NCI-H1436 treated with DMSO at 0.1 percent for 48 hours (cell line): Measurements from ENCODE around the gene DNAJB8.
A peak's percentile ranks its signal among the peaks of the same experiment; 100 is the strongest.

Source experiments
- DNase-seq: peaks from one replicate; lab custom pipeline; 2025; lab: John Stamatoyannopoulos, UW

The DNAJB8 gene

DNA sequence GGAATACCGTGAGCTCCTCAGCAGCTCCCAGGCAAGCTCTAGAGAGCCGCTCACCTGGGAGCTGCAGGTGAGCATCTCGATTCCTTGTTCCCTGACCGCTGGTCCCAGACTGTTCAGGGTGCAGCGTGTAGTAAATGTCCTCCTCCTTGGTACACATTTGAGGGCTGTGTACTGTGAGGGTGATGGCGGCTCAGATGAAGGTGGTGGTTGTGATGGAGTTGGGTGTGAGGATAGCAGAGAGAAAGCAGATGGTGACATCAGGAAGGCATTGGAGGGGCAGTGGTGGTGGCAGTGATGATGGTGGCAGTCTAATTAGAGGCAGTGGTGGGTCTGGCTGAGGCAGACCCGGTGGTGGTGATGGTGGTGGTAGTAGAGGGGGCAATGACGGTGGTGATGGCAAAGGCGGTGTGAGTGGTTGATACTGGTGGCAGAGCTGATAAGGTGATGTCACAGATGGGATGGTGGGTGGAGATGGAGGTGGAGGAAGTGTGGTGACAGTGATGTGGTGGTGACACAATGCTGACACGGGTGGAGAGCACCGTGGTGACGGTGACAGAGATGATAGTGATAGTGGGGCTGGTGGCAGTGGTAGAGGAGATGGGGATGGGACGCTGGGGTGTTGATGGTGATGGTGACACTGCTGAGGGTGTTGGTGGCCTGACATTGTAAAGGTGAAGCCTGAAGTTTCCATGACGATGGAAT, at the start of gene DNAJB8:
DNAJB8 (minus strand) TSS at position 51 of the 702 bp plus-strand sequence. CDS start 3,645 bp downstream, outside the sequence.
- DNase-seq = no peak

DNA sequence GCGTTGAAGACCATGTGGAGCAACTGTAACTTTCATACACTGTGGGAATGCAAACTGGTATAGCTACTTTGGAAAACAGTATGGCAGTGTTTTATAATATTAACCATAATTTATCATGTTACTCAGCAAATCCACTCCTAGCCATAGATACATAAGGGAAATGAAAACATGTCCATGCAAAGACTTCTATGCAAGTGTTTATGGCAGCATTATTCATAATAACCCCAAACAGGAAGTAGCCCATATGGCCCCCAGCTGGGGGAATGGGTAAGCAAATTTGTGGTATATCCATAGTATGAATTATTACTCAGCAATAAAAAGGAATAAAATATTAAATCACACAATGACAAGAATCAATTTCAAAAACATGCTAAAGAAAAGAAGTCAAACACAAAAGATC, 49.3 kb upstream of the DNAJB8 start:
- DNase-seq = no peak

DNA sequence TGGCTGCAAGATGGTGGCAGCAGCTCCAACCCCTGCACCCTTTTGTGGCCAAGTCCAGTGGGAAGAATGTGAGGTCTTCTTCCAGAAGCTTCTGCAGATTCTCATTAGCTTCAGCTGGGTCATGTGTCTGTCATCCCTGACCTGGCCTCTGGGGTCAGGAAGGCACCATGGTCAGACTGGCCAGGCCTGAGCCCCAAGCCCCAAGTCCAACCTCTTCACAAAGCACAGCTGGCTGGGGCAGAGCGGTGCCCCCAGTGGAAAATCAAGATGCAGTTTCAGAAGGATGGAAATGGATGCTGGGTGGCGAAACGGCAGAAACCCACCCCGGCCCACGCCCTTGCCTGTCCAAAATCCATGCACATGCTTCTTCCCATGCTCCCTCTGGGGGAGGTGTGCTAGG, 42.2 kb upstream of the DNAJB8 start:
- DNase-seq = no peak

DNA sequence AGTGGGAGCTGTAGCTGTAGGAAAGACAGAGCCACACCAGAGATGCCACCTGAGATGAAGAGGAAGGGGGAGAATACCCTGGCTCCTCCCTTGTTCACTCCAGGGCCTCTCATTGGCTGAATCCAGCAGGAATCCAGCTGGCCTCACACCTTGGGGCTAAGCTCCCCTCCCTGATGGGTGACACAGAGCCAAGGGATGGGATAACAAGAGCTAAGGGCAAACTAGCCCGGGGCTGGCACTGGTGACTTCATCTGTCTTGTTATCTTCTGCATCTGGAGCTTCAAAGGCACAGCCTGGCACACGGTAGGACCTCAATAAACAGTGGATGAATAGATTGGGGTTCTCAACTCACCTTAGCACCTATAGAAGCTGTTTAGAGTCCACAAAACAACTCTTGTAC, 40.1 kb upstream of the DNAJB8 start:
- no peak for DNase-seq

DNA sequence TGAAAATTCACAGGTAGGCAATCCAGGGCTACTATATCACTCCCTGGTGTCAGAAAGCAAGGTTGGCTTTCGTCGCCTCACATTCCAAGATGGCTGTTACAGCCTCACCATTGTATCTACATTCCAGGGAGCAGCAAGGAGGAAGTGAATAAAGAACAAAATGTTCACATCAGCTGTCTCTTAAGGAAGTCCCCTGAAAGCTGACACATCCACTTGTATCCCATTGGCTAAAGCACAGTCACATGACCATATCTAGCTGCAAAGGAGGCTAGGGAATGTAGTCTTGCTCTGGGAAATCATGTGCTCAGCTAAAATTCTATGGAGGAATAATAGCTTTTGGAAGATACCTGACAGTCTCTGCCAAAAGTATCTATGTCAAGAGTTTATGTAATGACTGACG, 39.1 kb upstream of the DNAJB8 start:
- no peak for DNase-seq

DNA sequence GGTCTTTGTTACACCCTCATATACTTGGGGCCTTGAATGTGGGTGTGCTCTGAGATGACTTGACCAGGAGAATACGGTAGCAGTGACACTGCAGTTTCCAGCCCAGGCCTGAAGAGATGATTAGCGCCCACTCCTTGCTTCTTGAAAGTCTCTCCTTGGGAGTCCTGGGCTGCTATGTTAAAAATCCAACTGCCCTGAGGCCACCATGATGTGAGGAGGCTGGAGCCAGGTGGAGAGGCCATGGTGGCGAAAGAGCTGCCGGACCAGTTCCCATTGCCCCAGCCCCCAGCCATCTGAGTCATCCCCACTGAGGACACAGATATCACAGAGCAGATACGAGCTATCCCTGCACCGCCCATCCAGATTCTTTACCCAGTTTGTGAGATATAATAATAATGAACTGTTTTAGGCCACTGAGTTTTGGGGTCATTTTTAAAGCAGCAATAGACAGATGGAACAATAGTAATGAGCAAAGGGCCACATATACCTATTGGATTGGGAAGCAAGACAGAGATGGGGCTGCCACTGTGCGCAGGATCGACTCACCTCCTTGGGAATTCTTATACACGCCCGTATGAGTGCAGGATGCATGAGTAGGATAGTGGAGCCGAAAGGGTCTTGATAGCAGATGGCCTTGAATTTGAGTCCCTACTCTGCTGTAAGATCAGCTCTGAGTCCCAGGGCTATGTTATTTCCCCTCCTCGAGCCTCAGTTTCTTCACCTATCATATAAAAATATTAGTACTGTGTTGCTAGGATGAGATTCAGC, 38.5 kb upstream of the DNAJB8 start:
- no peak for DNase-seq

DNA sequence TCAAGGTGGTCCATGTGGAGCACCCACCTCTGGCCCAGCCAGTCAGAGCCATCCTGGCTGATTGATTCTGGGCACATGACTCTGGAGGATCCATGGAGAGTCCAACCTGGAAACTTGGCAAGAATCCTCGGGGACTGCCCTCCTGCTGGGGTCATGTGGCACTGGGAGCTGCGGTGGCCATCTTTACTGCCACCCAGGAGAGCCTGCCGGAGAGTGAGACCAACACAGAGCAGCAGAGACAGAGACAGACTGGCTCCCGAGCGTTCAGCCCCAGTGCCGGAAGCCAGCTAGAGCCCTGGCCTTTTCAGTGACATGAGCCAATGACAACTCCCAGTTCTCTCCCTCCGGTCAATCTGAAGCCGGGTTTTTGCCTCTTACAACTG, 37.8 kb upstream of the DNAJB8 start:
- DNase-seq = no peak

DNA sequence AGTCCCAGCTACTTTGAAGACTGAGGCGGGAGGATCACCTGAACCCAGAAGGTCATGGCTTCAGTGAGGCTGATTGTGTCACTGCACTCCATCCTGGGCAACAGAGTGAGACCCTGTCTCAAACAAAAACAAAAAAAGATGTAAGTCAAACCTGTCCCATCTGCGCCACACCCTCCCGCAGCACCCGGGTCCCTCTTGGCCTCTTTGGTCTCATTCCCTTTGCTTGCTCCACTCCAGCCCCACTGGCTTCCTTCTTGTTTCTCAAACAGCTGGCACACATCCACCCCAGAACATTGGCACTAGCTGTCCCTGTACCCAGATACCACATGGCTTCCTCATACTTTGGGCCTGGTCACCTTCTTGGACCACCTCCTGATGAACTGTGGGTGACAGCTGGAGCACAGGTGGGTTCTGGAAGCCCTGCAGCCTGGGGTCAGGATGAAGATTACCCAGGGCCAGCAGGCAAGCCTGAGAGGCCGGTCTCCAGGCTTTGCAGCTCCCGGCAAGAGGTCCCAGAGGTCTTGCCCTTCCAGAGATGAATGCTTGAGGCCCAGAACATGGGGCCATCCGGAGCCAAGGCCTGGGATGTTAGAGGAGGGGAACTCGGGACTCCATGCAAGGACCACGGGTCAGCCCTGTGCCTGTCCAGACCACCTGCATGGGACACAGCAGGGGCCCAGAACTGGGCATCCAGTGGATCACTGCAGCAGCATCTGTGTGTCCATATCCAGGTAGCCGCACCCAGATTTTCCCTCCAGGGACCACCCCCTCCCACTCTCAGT, 37.3 kb upstream of the DNAJB8 start:
- DNase-seq = no peak

DNA sequence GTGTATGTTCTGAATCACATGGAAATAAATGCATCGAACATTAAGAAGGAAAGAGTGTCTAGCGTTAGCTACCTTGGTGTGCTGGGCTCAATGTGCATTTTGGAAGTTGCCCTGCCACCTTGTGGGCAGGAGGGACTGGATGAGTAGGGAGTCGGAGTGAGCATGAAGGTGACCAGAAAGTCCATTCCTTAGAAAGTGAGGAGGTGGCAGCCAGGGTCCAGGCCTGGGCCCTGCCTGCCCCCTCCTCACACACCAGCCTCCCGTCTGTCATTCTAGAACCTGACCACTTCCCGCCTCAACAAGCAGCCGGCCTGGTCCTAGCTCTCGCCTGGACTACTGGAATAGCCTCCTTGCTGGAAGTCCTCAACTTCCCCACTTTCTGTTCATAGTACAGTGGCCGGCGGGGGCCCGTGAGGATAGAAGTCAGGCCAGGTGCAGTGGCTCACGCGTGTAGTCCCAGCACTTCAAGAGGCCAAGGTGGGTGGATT, 36.5 kb upstream of the DNAJB8 start:
- no peak for DNase-seq

DNA sequence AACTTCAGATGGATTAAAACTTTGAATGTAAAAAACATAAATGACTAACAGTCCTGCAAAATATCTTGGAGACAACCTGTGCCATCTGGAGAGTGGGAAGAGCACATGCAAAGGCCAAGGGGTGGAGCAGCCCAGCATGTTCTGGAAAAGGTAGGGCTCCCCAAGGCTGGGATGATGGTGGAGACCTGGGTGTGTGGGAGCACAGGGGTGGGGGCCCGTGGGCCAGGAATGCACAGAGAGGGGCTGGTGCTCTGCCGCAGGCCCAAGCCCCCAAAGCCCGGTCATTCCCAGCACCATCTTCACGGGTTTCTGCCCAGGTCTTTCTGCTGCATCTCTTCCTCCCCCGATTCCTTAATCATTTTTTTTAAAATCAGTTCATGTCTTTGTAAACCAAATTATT, 36.0 kb upstream of the DNAJB8 start:
- no peak for DNase-seq

DNA sequence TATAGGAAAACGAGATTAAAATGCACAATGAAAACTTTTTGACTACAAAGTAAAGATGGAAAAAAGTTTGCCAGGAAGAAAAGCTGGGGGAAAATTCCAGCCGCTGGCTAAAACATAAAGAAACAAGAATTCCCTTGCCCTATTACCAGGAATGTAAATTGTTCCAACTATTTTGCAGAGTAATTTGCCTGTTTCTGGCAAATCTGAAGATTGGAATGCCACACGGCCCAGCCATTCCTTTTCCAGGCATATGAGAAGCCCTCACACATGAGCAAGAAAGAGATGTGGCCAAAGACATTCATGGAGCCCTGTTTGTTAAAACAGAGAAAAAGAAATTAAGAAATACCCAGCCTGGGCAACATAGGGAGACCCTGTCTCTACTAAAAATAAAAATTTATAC, 34.7 kb upstream of the DNAJB8 start:
- no peak for DNase-seq

DNA sequence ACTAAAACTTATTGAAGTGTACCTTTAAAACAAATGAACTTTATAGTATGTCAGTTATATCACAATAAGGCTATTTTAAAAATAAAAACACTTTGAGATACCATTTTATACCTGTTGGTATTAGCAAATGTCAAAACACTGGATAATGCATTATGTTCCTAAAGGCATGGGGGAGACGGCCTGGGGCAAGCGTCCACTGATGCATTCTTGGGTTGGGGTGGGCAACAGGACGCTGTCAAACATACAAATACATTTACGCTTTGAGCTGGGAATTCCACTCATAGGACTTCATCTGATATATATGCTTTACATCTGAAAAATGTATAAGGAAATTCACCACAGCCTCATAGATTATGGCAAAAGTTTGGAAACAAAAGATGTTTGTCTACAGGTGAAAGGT, 33.9 kb upstream of the DNAJB8 start:
- no peak for DNase-seq

DNA sequence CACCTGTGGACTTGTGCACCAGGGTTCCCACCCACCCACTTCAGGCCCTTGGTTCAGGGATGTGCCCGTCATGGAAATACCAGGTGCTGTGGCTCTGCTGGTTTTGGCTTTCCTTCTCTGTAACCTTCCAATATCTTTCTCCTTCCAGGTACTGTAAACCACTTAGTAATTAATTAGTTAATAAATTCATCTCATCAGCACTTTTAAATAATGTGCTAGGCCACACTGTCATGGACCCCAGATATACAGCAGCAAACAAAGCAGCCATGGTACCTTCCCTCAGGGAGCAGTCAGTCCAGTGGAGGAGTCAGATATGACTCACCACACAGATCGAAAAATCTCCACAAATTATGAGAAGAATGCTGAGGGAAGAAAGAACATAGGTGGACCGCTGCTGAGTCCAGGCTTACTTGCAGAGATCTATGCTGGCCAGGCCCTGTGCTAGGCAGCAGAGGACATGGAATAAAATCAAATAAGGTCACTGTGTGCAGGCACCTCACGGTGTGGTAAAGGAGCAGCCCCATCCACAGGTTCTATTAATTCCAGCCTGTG, 33.1 kb upstream of the DNAJB8 start:
- no peak for DNase-seq

DNA sequence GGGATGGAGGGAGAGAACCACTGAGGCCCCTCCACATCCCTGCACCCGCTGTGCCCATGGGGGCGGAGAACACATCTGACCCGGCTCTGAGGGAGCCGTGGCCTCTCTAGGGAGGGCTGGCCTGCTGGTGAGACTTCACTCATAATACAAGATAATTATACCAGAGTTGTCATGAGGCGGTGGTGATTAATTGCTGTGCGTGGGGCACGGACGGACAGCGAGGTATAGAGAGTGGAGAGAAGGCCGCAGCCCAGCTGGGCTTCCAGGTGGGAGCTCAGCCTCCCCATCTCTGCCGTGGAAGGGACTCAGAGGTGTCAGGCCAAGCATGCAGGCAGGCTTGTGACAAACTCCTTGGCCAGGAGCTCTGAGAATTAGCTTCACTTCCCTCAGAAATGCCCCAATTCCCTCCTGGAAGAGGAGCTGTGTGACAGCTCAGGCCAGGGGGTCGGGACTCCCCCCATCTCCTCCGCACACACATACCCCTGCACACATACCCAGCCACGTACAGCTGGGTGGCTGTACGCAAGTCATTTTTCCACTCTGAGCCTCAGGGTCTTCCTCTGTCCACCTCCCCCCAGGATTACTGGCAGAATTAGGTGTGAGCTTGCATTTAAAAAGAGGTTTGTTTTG, 32.3 kb upstream of the DNAJB8 start:
- no peak for DNase-seq

DNA sequence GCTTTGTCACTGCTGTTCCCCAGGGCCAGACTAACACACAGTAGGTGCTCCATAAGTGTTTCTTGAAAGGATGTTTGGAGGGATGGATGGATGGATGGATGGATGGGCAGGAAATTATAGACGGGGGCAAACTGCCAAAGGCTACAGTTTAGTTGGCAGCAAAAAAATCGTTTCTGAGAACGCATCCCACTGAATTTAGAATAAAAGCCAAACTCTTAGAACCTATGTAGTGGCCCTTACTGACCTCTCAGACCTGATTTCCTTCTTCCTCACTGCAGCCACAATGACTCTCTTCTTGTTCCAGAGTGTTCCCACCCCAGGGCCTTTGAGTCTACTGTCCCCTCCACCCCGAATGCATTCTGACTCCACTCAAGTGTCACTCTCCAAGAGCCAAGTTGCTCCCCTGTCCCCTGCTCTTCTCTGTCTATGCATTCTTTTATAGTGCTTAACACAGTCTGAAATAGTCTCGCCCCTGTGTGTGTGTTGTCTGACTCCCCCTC, 31.5 kb upstream of the DNAJB8 start:
- no peak for DNase-seq

DNA sequence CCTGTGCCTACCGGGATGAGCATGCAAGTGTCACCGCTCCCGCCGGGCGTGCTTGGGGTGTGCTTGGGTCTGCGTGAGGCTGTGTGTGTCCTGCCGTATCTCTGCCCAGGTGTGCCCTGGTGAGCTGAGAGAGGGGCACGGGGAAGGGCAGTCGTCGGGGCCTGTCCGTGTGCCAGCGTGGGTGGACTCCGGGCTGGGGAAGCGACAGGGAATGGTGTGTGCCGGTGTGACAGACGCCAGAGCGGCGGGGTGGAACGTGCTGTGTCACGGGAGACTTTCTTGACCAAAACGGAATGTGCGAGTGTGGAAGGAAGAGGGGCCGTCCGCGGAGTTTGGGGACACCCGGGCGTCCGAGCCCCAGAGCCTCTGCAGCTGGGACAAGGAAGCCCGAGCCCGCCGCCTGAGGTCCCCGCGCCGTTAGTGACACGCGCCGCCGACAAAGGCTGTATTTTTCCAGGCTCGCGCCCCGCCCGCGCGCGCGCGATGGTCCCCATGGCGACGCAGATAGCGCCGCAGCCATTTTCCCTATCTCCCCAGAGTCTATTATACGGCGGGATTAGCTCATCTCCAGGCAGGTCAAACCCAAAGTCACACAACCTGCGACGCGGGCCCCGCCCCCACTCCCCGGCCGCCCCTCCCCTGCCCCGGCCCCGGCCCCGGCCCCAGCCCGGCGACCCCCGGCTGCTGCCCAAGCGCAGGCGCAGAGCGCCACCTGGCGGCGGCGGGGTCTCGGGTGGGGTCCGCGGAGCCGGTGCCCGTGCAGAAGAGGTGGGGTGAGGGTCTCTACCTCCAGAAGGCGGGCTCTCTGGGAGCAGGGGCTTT, 30.8 kb upstream of the DNAJB8 start:
- peak; percentile 35 for DNase-seq

DNA sequence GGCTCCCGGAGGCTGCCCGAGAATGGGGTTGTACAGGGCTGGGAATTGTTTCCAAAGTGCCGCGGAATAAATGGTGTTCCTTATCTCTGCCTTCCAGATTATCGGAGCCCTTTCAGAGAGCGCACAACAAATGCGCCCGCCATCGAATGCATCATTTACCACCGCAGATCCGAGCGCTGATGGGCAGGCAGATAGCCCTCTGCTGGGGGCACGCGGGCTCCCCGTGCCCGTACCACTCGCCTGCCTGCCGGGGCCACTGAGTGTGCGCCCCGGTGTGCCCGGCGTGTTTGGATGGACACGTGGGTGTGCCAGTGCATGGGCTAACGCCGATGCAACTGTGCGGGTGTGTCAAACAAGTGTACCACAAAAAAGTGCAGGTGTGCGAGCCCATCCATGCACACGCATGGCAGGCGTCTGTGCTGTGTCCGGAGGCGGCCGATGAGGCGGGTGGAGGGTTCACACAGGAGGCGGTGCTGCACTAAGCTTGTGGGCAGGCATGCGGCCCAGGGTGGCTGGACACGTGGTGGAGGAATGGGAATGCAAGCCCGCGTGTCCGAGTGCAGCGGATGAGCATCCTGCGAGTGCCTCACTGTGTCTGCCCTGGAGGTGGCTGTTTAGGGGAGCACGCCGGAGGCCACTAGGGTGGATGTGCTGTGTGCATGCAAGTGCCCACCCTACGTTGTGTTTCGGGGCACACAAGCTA, 30.1 kb upstream of the DNAJB8 start:
- no peak for DNase-seq

DNA sequence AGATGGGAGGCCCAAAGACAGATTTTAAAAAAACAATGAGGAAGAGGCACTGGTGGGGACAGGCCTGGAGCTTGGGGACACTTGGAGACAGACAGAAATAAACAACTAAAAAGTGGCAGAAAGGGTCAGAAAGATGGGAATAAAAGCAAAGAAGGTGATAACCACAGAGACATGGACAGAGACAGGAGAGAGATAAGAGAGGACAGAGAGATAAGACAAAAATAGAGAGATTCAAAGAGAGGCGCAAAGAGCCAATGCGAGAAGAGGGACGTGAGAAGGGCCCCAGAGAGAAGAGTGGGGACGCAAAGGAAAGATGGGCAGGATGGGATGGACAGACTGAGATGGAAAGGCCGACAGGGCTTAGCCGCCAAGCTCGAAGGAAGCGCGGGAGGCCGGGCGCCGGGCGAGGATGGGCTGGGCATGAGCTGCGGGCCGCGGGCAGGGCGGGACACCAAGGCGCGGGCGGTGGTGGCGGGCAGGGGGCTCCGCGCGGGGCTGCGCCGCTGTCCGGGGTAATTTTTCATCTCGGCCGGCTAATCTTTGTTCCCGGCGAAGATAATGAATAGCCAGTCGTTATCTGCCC, 29.4 kb upstream of the DNAJB8 start:
- no peak for DNase-seq

DNA sequence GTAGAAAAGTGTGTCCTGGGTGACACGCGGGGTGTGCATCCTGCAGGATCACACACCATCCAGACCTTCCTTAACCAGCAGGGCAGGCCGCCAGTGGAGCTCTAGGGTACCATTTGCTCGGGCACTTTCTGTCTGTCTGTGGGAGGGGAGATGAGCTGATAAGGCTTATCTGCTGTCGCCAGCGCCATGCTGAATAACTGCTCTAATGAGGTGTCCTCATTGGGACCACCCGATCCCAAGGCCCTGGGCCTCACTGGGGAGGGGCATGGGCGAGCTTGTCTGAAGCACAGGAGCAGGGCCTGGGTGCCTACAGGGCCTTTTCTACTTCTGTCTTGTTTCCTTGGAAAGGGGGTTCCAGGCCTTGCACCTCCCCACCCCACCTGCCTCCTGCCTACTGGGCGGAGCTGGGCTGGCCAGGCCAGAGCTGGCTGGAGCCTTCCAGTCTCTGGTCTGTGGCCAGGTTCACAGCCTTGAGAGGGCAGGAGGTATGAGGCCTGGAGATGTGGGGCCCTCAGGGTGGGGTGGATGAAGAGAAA, 28.8 kb upstream of the DNAJB8 start:
- DNase-seq = no peak

DNA sequence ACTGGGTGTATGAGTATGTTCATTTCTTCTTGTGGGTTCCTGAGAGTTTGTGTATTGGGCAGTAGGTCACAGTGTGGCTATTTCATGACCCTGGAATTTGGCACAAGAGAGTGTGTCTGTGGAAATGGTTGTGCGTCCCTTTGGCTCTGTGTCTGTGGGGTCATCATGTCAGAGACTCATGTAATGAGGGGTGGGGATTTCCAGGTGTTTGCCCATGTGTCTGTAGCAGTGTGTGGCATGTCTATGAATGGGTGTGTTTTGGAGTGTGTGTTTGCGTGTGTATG, 27.6 kb upstream of the DNAJB8 start:
- no peak for DNase-seq
